Measurements from ENCODE around the gene TMEM125.

DNA sequence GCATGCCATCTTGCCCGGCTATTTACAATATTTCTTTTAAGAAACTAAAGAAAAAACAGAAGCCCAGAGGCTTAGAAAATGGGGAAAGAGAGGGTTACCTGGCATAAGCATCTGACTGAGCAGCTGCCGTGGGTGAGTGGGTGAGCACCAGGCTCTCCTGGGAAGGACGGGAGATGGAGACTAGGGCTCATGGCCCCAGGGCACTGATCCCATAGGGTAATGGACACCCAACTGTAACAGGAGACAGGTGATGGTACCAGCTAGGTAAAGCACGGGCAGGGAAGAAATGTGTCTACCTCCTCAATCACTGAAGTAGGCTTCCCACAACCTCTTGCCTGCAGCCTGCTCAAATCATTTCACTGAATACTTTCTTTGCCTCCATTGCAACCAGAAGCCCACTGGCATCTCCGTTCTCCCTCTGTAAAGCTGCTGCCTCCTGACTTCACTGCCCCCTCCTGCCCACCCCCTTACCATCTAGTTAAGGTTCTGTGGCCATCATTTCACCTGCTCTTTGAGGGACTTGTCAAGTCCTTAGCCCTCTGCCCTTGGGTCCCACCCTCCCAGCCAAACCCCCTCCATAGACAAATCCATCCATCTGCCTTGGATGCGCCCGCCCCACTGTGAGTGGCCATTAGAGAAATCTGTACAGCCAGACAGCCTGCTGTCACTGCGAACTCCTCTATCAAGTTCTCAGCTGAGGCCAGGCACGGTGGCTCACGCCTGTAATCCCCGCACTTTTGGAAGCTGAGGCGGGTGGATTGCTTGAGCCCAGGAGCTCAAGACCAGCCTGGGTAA, 6.2 kb downstream of the TMEM125 start:
- TF ChIP-seq POLR2A (IDR thresholded peaks at IDR 0.05), result no peak
- TF ChIP-seq, protein P1, sequence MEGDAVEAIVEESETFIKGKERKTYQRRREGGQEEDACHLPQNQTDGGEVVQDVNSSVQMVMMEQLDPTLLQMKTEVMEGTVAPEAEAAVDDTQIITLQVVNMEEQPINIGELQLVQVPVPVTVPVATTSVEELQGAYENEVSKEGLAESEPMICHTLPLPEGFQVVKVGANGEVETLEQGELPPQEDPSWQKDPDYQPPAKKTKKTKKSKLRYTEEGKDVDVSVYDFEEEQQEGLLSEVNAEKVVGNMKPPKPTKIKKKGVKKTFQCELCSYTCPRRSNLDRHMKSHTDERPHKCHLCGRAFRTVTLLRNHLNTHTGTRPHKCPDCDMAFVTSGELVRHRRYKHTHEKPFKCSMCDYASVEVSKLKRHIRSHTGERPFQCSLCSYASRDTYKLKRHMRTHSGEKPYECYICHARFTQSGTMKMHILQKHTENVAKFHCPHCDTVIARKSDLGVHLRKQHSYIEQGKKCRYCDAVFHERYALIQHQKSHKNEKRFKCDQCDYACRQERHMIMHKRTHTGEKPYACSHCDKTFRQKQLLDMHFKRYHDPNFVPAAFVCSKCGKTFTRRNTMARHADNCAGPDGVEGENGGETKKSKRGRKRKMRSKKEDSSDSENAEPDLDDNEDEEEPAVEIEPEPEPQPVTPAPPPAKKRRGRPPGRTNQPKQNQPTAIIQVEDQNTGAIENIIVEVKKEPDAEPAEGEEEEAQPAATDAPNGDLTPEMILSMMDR (IDR thresholded peaks at IDR 0.05), result no peak

Measured in tibial nerve (tissue), 3 donors.